ENCODE data around the gene SERINC5.

Gene SERINC5

DNA sequence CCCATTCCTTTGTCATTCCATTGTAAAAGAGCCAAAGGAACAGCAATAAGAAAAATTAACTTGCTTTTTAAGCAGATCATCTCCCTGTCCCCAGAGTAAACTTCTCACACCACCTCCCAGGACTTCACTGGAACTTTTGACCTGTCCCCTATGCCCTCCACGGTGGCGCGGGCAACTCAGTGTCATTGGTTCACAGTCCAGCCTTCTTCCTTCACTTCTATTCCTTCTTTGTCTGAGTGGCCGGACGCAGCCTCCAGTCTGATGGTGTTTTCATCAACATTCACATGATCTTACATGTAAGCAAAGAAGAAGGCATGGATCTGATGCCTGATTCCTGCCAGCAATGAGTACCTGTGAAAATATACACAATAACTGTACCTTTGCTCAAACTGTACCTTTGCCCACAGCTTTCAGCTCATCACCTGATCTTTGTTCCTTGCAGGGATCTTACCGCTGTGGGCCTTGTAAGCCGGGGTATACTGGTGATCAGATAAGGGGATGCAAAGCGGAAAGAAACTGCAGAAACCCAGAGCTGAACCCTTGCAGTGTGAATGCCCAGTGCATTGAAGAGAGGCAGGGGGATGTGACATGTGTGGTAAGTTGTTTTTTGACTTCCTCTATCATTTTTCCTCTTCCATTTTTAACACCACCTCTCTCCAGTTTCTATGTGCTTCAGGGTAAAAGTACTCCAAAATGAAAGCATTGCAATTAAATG lies 188.2 kb downstream of the SERINC5 start:
- DNase-seq (ENCODE audit: low read depth) = no peak

GRCh38 chr5:80067016-80067415 lies 188.8 kb downstream of the SERINC5 start:
- no peak for DNase-seq (ENCODE audit: low read depth)

GRCh38 chr5:80064124-80064523 lies 191.7 kb downstream of the SERINC5 start:
- DNase-seq (ENCODE audit: low read depth) = no peak
